SH-SY5Y (cell line): ENCODE results near the gene SLCO3A1.

Source experiments
- GATA2 ChIP-seq: IDR thresholded peaks from 2 replicates; pipeline ENCODE4 v1.6.1; 2011; ENCODE audit warnings: mild to moderate bottlenecking, low read depth, low read length
- GATA3 ChIP-seq: IDR thresholded peaks from 2 replicates; pipeline ENCODE4 v1.6.1; 2011; ENCODE audit warnings: low read depth, mild to moderate bottlenecking, low read length, moderate library complexity

DNA sequence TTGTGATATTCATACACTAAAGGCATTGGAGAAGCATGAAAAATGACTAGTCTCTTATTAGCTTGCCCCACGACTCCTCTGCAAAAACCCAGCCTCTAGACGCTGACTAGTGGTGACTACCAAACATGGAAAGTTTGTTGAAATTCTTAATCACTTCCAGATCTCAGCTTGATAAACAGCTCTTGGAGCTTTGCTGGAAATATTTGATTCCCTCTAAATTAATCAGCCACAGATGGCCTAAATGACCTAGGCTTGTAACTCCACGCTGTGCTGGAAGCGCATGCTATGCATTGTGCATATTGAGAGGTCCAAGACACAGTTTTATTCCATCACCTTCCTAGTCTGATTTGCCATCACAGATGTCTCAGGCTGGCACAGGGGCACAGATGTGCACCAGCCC lies 295.5 kb downstream of the SLCO3A1 start:
- TF ChIP-seq GATA2 = no peak
- TF ChIP-seq GATA3 = no peak
